H9 (cell line): ENCODE data around the gene RTN1. TPM values are rescaled to one million over a fixed set of nuclear protein-coding genes. Genes with fewer than 3 reads are reported as not detected.

ENCODE experiments used
- DNase-seq: peaks from one replicate; pipeline ENCODE4 v3.0.0-alpha.2; 2017
- H2AFZ ChIP-seq: one replicate; pipeline ENCODE4 v1.6.1; 2013; ENCODE audit warnings: mild to moderate bottlenecking, low read length, control low read depth, moderate library complexity
- H2AK5ac ChIP-seq: 2 replicates; pipeline ENCODE4 v1.6.1; 2013; ENCODE audit warnings: low read length, control low read depth, mixed read lengths; ENCODE audit not compliant: insufficient read length
- H2BK120ac ChIP-seq: one replicate; pipeline ENCODE4 v1.6.1; 2013; ENCODE audit warnings: low read depth, mild to moderate bottlenecking, low read length, control low read depth, inconsistent platforms; ENCODE audit not compliant: poor library complexity, severe bottlenecking
- H2BK12ac ChIP-seq: 2 replicates; pipeline ENCODE4 v1.6.1; 2013; ENCODE audit warnings: low read length, control low read depth, mixed read lengths, low read depth; ENCODE audit not compliant: insufficient read length
- H2BK15ac ChIP-seq: 2 replicates; pipeline ENCODE4 v1.6.1; 2013; ENCODE audit warnings: low read depth, low read length, control low read depth
- H2BK20ac ChIP-seq: one replicate; pipeline ENCODE4 v1.6.1; 2013; ENCODE audit warnings: low read depth, mild to moderate bottlenecking, low read length, control low read depth, inconsistent platforms; ENCODE audit not compliant: poor library complexity, severe bottlenecking
- H2BK5ac ChIP-seq: 2 replicates; pipeline ENCODE4 v1.6.1; 2013; ENCODE audit warnings: low read length, control low read depth, mixed read lengths; ENCODE audit not compliant: insufficient read length
- H3K14ac ChIP-seq: 2 replicates; pipeline ENCODE4 v1.6.1; 2013; ENCODE audit warnings: low read length, control low read depth; ENCODE audit not compliant: insufficient read depth
- H3K18ac ChIP-seq: 2 replicates; pipeline ENCODE4 v1.6.1; 2013; ENCODE audit warnings: low read depth, mild to moderate bottlenecking, mixed read lengths, low read length, control low read depth; ENCODE audit not compliant: insufficient read length
- H3K23ac ChIP-seq: 2 replicates; pipeline ENCODE4 v1.6.1; 2013; ENCODE audit warnings: low read length, control low read depth, mixed read lengths, low read depth; ENCODE audit not compliant: insufficient read length
- H3K23me2 ChIP-seq: 2 replicates; pipeline ENCODE4 v1.6.1; 2013; ENCODE audit warnings: low read depth, mild to moderate bottlenecking, mixed read lengths, low read length, control low read depth; ENCODE audit not compliant: insufficient read length, poor library complexity, severe bottlenecking
- H3K27ac ChIP-seq: 2 replicates; pipeline ENCODE4 v1.5.1; 2013; ENCODE audit warnings: low read length, control low read depth, mixed read lengths, low read depth; ENCODE audit not compliant: insufficient read length
- H3K27me3 ChIP-seq: 2 replicates; pipeline ENCODE4 v1.6.1; 2013; ENCODE audit warnings: low read length, control low read depth, inconsistent platforms; ENCODE audit not compliant: insufficient read depth
- H3K4ac ChIP-seq: 2 replicates; pipeline ENCODE4 v1.6.1; 2013; ENCODE audit warnings: low read depth, mild to moderate bottlenecking, control low read depth, inconsistent platforms, low read length, moderate library complexity
- H3K4me1 ChIP-seq: 2 replicates; pipeline ENCODE4 v1.6.1; 2013; ENCODE audit warnings: low read length, control low read depth, inconsistent platforms; ENCODE audit not compliant: insufficient read depth
- H3K4me2 ChIP-seq: 2 replicates; pipeline ENCODE4 v1.6.1; 2013; ENCODE audit warnings: low read length, control low read depth, mixed read lengths; ENCODE audit not compliant: insufficient read length, insufficient read depth
- H3K56ac ChIP-seq: 2 replicates; pipeline ENCODE4 v1.6.1; 2013; ENCODE audit warnings: low read depth, mild to moderate bottlenecking, mixed read lengths, low read length, control low read depth; ENCODE audit not compliant: insufficient read length
- H3K79me1 ChIP-seq: 2 replicates; pipeline ENCODE4 v1.6.1; 2013; ENCODE audit warnings: low read depth, mild to moderate bottlenecking, moderate library complexity, low read length, control low read depth, inconsistent platforms; ENCODE audit not compliant: insufficient read depth, poor library complexity, severe bottlenecking
- H3K79me2 ChIP-seq: 2 replicates; pipeline ENCODE4 v1.6.1; 2013; ENCODE audit warnings: low read length, control low read depth, inconsistent platforms; ENCODE audit not compliant: insufficient read depth
- H3K9ac ChIP-seq: 2 replicates; pipeline ENCODE4 v1.6.1; 2013; ENCODE audit warnings: low read length, control low read depth, mixed read lengths; ENCODE audit not compliant: insufficient read length; ENCODE audit errors: extremely low read depth
- H3K9me3 ChIP-seq: one replicate; pipeline ENCODE4 v1.6.1; 2013; ENCODE audit warnings: low read depth, low read length, inconsistent platforms; ENCODE audit not compliant: control insufficient read depth
- H3T11ph ChIP-seq: one replicate; pipeline ENCODE4 v1.6.1; 2013; ENCODE audit warnings: mild to moderate bottlenecking, low read length, control low read depth, inconsistent platforms
- H4K20me1 ChIP-seq: one replicate; pipeline ENCODE4 v1.6.1; 2013; ENCODE audit not compliant: control insufficient read depth, insufficient read length, insufficient read depth
- H4K5ac ChIP-seq: 2 replicates; pipeline ENCODE4 v1.6.1; 2013; ENCODE audit warnings: low read depth, mild to moderate bottlenecking, mixed read lengths, low read length, control low read depth; ENCODE audit not compliant: insufficient read length
- H4K8ac ChIP-seq: replicated peaks from 2 replicates; pipeline ENCODE4 v1.6.1; 2013; ENCODE audit warnings: low read length, control low read depth, mixed read lengths, low read depth; ENCODE audit not compliant: insufficient read length
- H4K91ac ChIP-seq: 2 replicates; pipeline ENCODE4 v1.6.1; 2013; ENCODE audit warnings: low read depth, mild to moderate bottlenecking, moderate library complexity, mixed read lengths, low read length, control low read depth; ENCODE audit not compliant: insufficient read length
- H3K27ac Mint-ChIP-seq, 3 experiments: 2 replicates in 2 of 3; 3 replicates in 1 of 3; pipeline ENCODE4 v1.8.0; 2020 to 2021; ENCODE audit warnings: mixed read lengths in 3 of 3, mild to moderate bottlenecking in 1 of 3, moderate library complexity in 1 of 3
- H3K27me3 Mint-ChIP-seq: 2 replicates; pipeline ENCODE4 v1.8.0; 2021; ENCODE audit warnings: low read depth, mild to moderate bottlenecking, moderate library complexity, mixed read lengths
- H3K36me3 Mint-ChIP-seq, 3 experiments: 2 replicates in 2 of 3; 3 replicates in 1 of 3; pipeline ENCODE4 v1.8.0; 2020 to 2021; ENCODE audit warnings: low read depth in 3 of 3, mixed read lengths in 3 of 3; ENCODE audit not compliant: insufficient read depth in 1 of 3
- H3K4me1 Mint-ChIP-seq, 2 experiments: 2 replicates each; pipeline ENCODE4 v1.8.0; 2020; ENCODE audit warnings: mixed read lengths in 2 of 2
- H3K4me3 Mint-ChIP-seq, 2 experiments: 2 replicates in 1 of 2; 3 replicates in 1 of 2; pipeline ENCODE4 v1.8.0; 2020 to 2021; ENCODE audit warnings: mild to moderate bottlenecking in 2 of 2, mixed read lengths in 2 of 2, moderate library complexity in 1 of 2
- H3K9me3 Mint-ChIP-seq, 2 experiments: 2 replicates in 1 of 2; 3 replicates in 1 of 2; pipeline ENCODE4 v1.8.0; 2020; ENCODE audit warnings: mild to moderate bottlenecking in 2 of 2, mixed read lengths in 2 of 2, moderate library complexity in 1 of 2
- WGBS: extraction: QIAGEN DNeasy Blood & Tissue Kit; methylation state at CpG from one replicate; pipeline ENCODE4 v1.1.7; 2013; ENCODE audit warnings: missing lambda C conversion rate, low lambda C conversion rate, mixed read lengths; ENCODE audit not compliant: insufficient read length; ENCODE audit errors: extremely low coverage; 5-methylcytosine and 5-hydroxymethylcytosine counted together
- total RNA-seq: library from RNA; stranded (reverse); gene quantifications from 2 replicates; pipeline ENCODE4 v1.2.1, GENCODE V29; 2021
- TF ChIP-seq, protein P1 (sequence below): fragments of 200-600 bp; sonication (generic); conservative IDR thresholded peaks from 3 replicates; pipeline ENCODE4 v1.8.0; 2021; ENCODE audit warnings: antibody characterized with exemption, mild to moderate bottlenecking

RTN1 gene
- total RNA-seq, 1 experiment from 2014 or later, result 1.8 TPM

DNA sequence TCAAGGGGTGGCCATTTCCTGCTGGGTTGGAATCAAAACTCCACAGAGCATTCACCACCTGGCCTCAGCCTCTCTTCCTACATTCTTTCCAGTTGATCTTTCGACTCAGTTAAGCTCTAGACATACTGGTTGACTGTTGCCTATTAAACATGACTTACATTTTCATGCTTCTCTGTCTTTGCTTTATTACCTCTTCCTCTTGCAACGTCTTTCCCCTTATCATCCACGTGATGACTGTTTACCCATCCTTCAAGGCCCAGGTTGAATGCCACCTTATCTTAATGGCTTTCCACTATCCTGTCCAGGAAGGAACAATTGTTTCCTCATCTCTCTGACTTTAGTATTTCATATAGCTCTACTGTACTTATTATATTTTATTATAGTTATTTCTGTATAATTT lies 269.5 kb downstream of the RTN1 start:
- Mint-ChIP-seq H3K9me3 (no peaks in the 10 kb centered on the region), H3K4me1 (no peaks in the 10 kb centered on the region), H3K36me3 (no peaks in the 10 kb centered on the region), H3K27me3 (peaks cover 6% of the 10 kb centered on the region), H3K27ac (no peak overlapping the region), H3K4me3 (no peak overlapping the region)
- Histone ChIP-seq H3T11ph (no peak overlapping the region), H2AFZ (no peak overlapping the region), H4K5ac (no peak overlapping the region), H3K56ac (no peak overlapping the region), H3K4me2 (no peak overlapping the region), H3K23ac (no peak overlapping the region), H2BK20ac (no peak overlapping the region), H2BK15ac (no peak overlapping the region), H3K27me3 (no peaks in the 10 kb centered on the region), H3K9ac (no peak overlapping the region), H3K4me1 (no peaks in the 10 kb centered on the region), H3K18ac (no peak overlapping the region), H3K79me2 (no peaks in the 10 kb centered on the region), H4K20me1 (no peaks in the 10 kb centered on the region), H2BK12ac (no peak overlapping the region), H2AK5ac (no peak overlapping the region), H3K9me3 (no peaks in the 10 kb centered on the region), H4K8ac (no peak overlapping the region), H3K27ac (no peak overlapping the region), H3K79me1 (no peaks in the 10 kb centered on the region), H2BK120ac (no peak overlapping the region), H2BK5ac (no peak overlapping the region), H3K23me2 (no peaks in the 10 kb centered on the region), H4K91ac (no peak overlapping the region), H3K4ac (no peak overlapping the region), H3K14ac (no peak overlapping the region)
- TF ChIP-seq, protein P1, sequence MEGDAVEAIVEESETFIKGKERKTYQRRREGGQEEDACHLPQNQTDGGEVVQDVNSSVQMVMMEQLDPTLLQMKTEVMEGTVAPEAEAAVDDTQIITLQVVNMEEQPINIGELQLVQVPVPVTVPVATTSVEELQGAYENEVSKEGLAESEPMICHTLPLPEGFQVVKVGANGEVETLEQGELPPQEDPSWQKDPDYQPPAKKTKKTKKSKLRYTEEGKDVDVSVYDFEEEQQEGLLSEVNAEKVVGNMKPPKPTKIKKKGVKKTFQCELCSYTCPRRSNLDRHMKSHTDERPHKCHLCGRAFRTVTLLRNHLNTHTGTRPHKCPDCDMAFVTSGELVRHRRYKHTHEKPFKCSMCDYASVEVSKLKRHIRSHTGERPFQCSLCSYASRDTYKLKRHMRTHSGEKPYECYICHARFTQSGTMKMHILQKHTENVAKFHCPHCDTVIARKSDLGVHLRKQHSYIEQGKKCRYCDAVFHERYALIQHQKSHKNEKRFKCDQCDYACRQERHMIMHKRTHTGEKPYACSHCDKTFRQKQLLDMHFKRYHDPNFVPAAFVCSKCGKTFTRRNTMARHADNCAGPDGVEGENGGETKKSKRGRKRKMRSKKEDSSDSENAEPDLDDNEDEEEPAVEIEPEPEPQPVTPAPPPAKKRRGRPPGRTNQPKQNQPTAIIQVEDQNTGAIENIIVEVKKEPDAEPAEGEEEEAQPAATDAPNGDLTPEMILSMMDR, result no peak
- no CpG with 5 or more reads among the region's 3 CpGs for WGBS
- no peak for DNase-seq
